K562 (cell line): ENCODE measurements around the gene STX1A. TPM values are rescaled to one million over a fixed set of nuclear protein-coding genes. Genes with fewer than 3 reads are reported as not detected.

Experiments
- CCNT2 ChIP-seq: IDR thresholded peaks from 2 replicates; pipeline ENCODE4 v1.6.1; 2011; ENCODE audit warnings: borderline replicate concordance, low read depth, mild to moderate bottlenecking, moderate library complexity, mixed read lengths, low read length; ENCODE audit not compliant: insufficient read length; ENCODE audit errors: extremely low read depth
- DMBX1 ChIP-seq: fragments of 250-450 bp; sonication (Bioruptor Pico); IDR thresholded peaks from 2 replicates; pipeline ENCODE4 v1.8.0; 2022; ENCODE audit warnings: inconsistent platforms, mild to moderate bottlenecking, moderate library complexity, borderline replicate concordance
- ELF4 ChIP-seq: fragments of 450-650 bp; formaldehyde crosslinking; IDR thresholded peaks from 2 replicates; pipeline ENCODE4 v1.4.0; 2022; ENCODE audit warnings: missing genetic modification characterization
- FIP1L1 ChIP-seq: fragments of 200-400 bp; formaldehyde crosslinking; IDR thresholded peaks from 2 replicates; pipeline ENCODE4 v1.6.1; 2018; ENCODE audit warnings: mild to moderate bottlenecking, low read depth, low read length; ENCODE audit not compliant: poor library complexity, severe bottlenecking
- FOS ChIP-seq: IDR thresholded peaks from 3 replicates; pipeline ENCODE4 v1.6.1; 2011; ENCODE audit not compliant: insufficient read length; ENCODE audit errors: extremely low read depth
- MAZ ChIP-seq, 2 experiments: fragments of 450-650 bp in 1 of 2; sonication (generic) in 1 of 2; formaldehyde crosslinking; IDR thresholded peaks in 1 of 2; conservative IDR thresholded peaks in 1 of 2; 2 replicates each; pipeline versions ENCODE4 v1.4.0 to v1.5.0; 2020; ENCODE audit warnings: mild to moderate bottlenecking in 1 of 2, missing genetic modification reagents in 1 of 2
- MTA3 ChIP-seq: fragments of 450-650 bp; formaldehyde crosslinking; IDR thresholded peaks from 2 replicates; pipeline ENCODE4 v1.6.1; 2017; ENCODE audit warnings: mild to moderate bottlenecking, borderline replicate concordance
- NFIC ChIP-seq: fragments of 450-650 bp; IDR thresholded peaks from 2 replicates; pipeline ENCODE4 v1.6.1; 2017; ENCODE audit warnings: mild to moderate bottlenecking, inconsistent platforms
- PCBP1 ChIP-seq: fragments of 200-400 bp; formaldehyde crosslinking; IDR thresholded peaks from 2 replicates; pipeline ENCODE4 v1.6.1; 2018; ENCODE audit warnings: mild to moderate bottlenecking, low read depth, low read length; ENCODE audit not compliant: poor library complexity, severe bottlenecking
- PML ChIP-seq: IDR thresholded peaks from 2 replicates; pipeline ENCODE4 v1.6.1; 2012; ENCODE audit warnings: low read length, inconsistent platforms
- POLR2G ChIP-seq: fragments of 200-400 bp; formaldehyde crosslinking; IDR thresholded peaks from 2 replicates; pipeline ENCODE4 v1.6.1; 2017; ENCODE audit warnings: low read depth, mild to moderate bottlenecking, antibody characterized with exemption, low read length, moderate library complexity
- POLR3A ChIP-seq: IDR thresholded peaks from 2 replicates; pipeline ENCODE4 v1.6.1; 2011; ENCODE audit warnings: borderline replicate concordance, mild to moderate bottlenecking, moderate library complexity; ENCODE audit not compliant: insufficient read length, insufficient read depth; ENCODE audit errors: extremely low read depth
- PTBP1 ChIP-seq: fragments of 200-400 bp; formaldehyde crosslinking; IDR thresholded peaks from 2 replicates; pipeline ENCODE4 v1.6.1; 2017; ENCODE audit warnings: low read depth, low read length
- RCOR1 ChIP-seq, 2 experiments: IDR thresholded peaks; 2 replicates each; pipeline ENCODE4 v1.6.1; 2012; ENCODE audit warnings: low read depth in 2 of 2, low read length in 2 of 2, borderline replicate concordance in 1 of 2, improper control_type of control experiment in 1 of 2
- SMAD4 ChIP-seq: fragments of 250-450 bp; sonication (Bioruptor Pico); conservative IDR thresholded peaks from 2 replicates; pipeline ENCODE4 v1.8.0; 2021; ENCODE audit warnings: inconsistent platforms, mild to moderate bottlenecking, moderate library complexity
- SMC3 ChIP-seq: conservative IDR thresholded peaks from 2 replicates; pipeline ENCODE4 v1.6.1; 2011; ENCODE audit warnings: low read depth, low read length, improper control_type of control experiment; ENCODE audit not compliant: insufficient read depth
- TBP ChIP-seq: optimal IDR thresholded peaks from 2 replicates; pipeline ENCODE3; 2011; ENCODE audit warnings: low read depth, low read length, improper control_type of control experiment
- ZNF551 ChIP-seq: fragments of 250-450 bp; sonication (Bioruptor Pico); IDR thresholded peaks from 2 replicates; pipeline ENCODE4 v1.5.0; 2021; ENCODE audit warnings: mild to moderate bottlenecking, moderate library complexity
- polyA plus RNA-seq, 8 experiments: library from polyadenylated mRNA; depleted of rRNA in 4 of 8; stranded (reverse) in 5 of 8; unstranded in 3 of 8; fragments of >200 nt; fragmentation: Nextera tagmentation in 2 of 8; fragmentation: Illumina TruSeq in 1 of 8; extraction: Ambion mirVana in 2 of 8; extraction: Trizol in 1 of 8; gene quantifications; 2 replicates each; pipeline versions ENCODE4 v1.2.1 to v1.2.3, GENCODE V29; 2011 to 2014; ENCODE audit warnings: inconsistent platforms in 1 of 8, missing spikeins in 1 of 8
- total RNA-seq, 7 experiments: library from RNA; depleted of rRNA in 6 of 7; stranded (reverse); fragments of >200 nt in 6 of 7; fragmentation: Illumina TruSeq in 2 of 7; extraction: Trizol in 2 of 7; gene quantifications; 2 replicates each; pipeline versions ENCODE4 v1.2.1 to v1.2.3, GENCODE V29; 2011 to 2021; ENCODE audit warnings: low replicate concordance in 1 of 7
- TF ChIP-seq, protein P1 (sequence below): fragments of 450-650 bp; formaldehyde crosslinking; IDR thresholded peaks from 2 replicates; pipeline ENCODE4 v1.4.0; 2020; ENCODE audit warnings: mild to moderate bottlenecking, mixed read lengths
- TF ChIP-seq, protein P2 (sequence below), 2 experiments: fragments of 450-650 bp; IDR thresholded peaks; 2 replicates each; pipeline ENCODE4 v1.6.1; 2018; ENCODE audit warnings: mild to moderate bottlenecking in 2 of 2, low read depth in 1 of 2; ENCODE audit not compliant: partially characterized antibody in 2 of 2
- TF ChIP-seq, protein P3 (sequence below): sonication (generic); formaldehyde crosslinking; IDR thresholded peaks from 2 replicates; pipeline ENCODE4 v1.9.0; 2022; ENCODE audit warnings: mild to moderate bottlenecking, missing genetic modification reagents

STX1A gene
- total and polyA plus RNA-seq, 9 of the 15 experiments (the other 6 are each of a cell fraction or from before 2014, with no cell fraction given): 0.04 to 15.1 (median 6.3) TPM

DNA sequence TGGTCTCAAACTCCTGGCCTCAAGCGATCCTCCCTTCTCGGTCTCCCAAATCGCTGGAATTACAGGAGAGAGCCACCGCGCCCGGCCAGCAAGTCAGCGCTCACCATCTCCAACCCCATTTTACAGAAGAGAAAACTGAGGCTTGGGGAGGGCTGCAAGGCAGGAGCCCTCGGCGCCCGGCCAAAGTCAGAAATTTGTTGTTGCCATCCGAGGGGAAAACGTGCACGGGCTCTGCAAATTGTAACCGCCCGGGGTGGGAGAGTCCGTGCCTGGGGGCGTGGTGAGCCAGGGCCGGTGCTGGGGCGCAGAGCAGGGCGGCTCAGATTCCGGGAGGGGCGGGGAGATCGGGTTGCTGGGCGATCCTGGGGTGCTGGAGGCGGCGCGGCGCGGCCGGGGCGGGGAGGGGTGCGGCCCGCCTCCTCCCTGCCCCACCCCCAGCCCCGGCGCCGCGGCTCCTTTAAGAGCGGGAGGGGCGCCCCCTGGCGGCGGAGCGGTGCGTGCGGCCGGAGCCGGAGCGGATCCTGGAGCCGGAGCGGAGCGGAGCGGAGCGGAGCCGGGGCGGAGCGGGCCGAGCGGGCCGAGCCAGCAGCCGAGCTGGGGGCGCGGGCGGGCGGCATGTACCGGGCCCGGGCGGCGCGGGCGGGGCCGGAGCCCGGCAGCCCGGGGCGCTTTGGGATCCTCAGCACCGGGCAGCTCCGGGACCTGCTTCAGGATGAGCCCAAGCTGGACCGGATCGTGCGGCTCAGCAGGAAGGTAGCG is 51.9 kb downstream of the STX1A start, which contains the start of gene VPS37D (continued):
- TF ChIP-seq, protein P1, sequence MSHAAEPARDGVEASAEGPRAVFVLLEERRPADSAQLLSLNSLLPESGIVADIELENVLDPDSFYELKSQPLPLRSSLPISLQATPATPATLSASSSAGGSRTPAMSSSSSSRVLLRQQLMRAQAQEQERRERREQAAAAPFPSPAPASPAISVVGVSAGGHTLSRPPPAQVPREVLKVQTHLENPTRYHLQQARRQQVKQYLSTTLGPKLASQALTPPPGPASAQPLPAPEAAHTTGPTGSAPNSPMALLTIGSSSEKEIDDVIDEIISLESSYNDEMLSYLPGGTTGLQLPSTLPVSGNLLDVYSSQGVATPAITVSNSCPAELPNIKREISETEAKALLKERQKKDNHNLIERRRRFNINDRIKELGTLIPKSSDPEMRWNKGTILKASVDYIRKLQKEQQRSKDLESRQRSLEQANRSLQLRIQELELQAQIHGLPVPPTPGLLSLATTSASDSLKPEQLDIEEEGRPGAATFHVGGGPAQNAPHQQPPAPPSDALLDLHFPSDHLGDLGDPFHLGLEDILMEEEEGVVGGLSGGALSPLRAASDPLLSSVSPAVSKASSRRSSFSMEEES: no peak
- TF ChIP-seq PCBP1 (peak; percentile 44), CCNT2 (peak; percentile 96), POLR2G (peak; percentile 58; the same call in 1 of the 2 replicates), FIP1L1 (peak; percentile 86), SMC3 (peak; percentile 87), PML (no peak), DMBX1 (no peak), POLR3A (no peak), MAZ (CRISPR knock-in tag; conservative IDR thresholded peaks at IDR 0.05 in 1 of 2, IDR thresholded peaks at IDR 0.05 in 1 of 2) (peak; percentile 89 to 95; a peak in 3 of 4 replicates), PTBP1 (peak; percentile 95), MTA3 (peak; percentile 79), NFIC (peak; percentile 83), ELF4 (no peak), FOS (no peak), RCOR1 (IDR thresholded peaks at IDR 0.05; ENCODE audit: borderline replicate concordance in 1 of 2, low read depth in 2 of 2, low read length in 2 of 2) (peak; percentile 93 to 97), TBP (peak; percentile 87), ZNF551 (CRISPR knock-in tag) (no peak), SMAD4 (peak; percentile 81)
- TF ChIP-seq, protein P2, sequence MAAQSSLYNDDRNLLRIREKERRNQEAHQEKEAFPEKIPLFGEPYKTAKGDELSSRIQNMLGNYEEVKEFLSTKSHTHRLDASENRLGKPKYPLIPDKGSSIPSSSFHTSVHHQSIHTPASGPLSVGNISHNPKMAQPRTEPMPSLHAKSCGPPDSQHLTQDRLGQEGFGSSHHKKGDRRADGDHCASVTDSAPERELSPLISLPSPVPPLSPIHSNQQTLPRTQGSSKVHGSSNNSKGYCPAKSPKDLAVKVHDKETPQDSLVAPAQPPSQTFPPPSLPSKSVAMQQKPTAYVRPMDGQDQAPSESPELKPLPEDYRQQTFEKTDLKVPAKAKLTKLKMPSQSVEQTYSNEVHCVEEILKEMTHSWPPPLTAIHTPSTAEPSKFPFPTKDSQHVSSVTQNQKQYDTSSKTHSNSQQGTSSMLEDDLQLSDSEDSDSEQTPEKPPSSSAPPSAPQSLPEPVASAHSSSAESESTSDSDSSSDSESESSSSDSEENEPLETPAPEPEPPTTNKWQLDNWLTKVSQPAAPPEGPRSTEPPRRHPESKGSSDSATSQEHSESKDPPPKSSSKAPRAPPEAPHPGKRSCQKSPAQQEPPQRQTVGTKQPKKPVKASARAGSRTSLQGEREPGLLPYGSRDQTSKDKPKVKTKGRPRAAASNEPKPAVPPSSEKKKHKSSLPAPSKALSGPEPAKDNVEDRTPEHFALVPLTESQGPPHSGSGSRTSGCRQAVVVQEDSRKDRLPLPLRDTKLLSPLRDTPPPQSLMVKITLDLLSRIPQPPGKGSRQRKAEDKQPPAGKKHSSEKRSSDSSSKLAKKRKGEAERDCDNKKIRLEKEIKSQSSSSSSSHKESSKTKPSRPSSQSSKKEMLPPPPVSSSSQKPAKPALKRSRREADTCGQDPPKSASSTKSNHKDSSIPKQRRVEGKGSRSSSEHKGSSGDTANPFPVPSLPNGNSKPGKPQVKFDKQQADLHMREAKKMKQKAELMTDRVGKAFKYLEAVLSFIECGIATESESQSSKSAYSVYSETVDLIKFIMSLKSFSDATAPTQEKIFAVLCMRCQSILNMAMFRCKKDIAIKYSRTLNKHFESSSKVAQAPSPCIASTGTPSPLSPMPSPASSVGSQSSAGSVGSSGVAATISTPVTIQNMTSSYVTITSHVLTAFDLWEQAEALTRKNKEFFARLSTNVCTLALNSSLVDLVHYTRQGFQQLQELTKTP (IDR thresholded peaks at IDR 0.05; ENCODE audit: low read depth in 1 of 2, partially characterized antibody in 2 of 2): no peak
- TF ChIP-seq, protein P3, sequence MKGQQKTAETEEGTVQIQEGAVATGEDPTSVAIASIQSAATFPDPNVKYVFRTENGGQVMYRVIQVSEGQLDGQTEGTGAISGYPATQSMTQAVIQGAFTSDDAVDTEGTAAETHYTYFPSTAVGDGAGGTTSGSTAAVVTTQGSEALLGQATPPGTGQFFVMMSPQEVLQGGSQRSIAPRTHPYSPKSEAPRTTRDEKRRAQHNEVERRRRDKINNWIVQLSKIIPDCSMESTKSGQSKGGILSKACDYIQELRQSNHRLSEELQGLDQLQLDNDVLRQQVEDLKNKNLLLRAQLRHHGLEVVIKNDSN (CRISPR knock-in tag): no peak
